Activated T-cell treated with anti-CD3 and anti-CD28 coated beads for 24 hours (primary cell): Measurements from ENCODE around the gene GIPC2.
"Not testable (repeated sequence)": the region's sequence is repeated elsewhere in the genome, so short reads cannot be mapped to it uniquely, and the experiment has no call there.

Experiments used
- DNase-seq: peaks from one replicate; pipeline ENCODE4 v3.0.0-alpha.2; 2020; ENCODE audit warnings: low read depth

The GIPC2 gene

GRCh38 chr1:78069784-78070183 is 24.0 kb downstream of the GIPC2 start:
- DNase-seq, result no peak

- DNase-seq, result no peak
Observed at GRCh38 chr1:78070210-78070609, 24.4 kb downstream of the GIPC2 start.

- DNase-seq, result no peak
Observed at GRCh38 chr1:78070758-78071157, 25.0 kb downstream of the GIPC2 start.

- no peak for DNase-seq
Observed at GRCh38 chr1:78071696-78072095, 25.9 kb downstream of the GIPC2 start.

GRCh38 chr1:78072216-78072615 is 26.4 kb downstream of the GIPC2 start:
- DNase-seq, result no peak

GRCh38 chr1:78073441-78073840 is 27.7 kb downstream of the GIPC2 start:
- DNase-seq, result no peak

- DNase-seq, result no peak
Observed at GRCh38 chr1:78075621-78076020, 29.9 kb downstream of the GIPC2 start.

- DNase-seq, result no peak
Observed at GRCh38 chr1:78078358-78078757, 32.6 kb downstream of the GIPC2 start.

GRCh38 chr1:78079580-78079979 is 33.8 kb downstream of the GIPC2 start:
- DNase-seq, result no peak

- no peak for DNase-seq
Observed at GRCh38 chr1:78080767-78081166, 35.0 kb downstream of the GIPC2 start.

- DNase-seq, result no peak
Observed at GRCh38 chr1:78081980-78082860, 36.5 kb downstream of the GIPC2 start.

GRCh38 chr1:78084639-78085038 is 38.9 kb downstream of the GIPC2 start:
- DNase-seq, result not testable (repeated sequence)

GRCh38 chr1:78086697-78087096 is 40.9 kb downstream of the GIPC2 start:
- DNase-seq, result no peak

GRCh38 chr1:78088015-78088414 is 42.2 kb downstream of the GIPC2 start:
- DNase-seq, result no peak

- DNase-seq, result no peak
Observed at GRCh38 chr1:78088486-78088885, 42.7 kb downstream of the GIPC2 start.

GRCh38 chr1:78089010-78089409 is 43.2 kb downstream of the GIPC2 start:
- DNase-seq, result no peak

GRCh38 chr1:78090472-78091133 is 44.8 kb downstream of the GIPC2 start:
- no peak for DNase-seq

- DNase-seq, result no peak
Observed at GRCh38 chr1:78091215-78091813, 45.5 kb downstream of the GIPC2 start.

GRCh38 chr1:78091886-78092285 is 46.1 kb downstream of the GIPC2 start:
- no peak for DNase-seq

GRCh38 chr1:78092643-78093042 is 46.9 kb downstream of the GIPC2 start:
- DNase-seq, result no peak

- no peak for DNase-seq
Observed at GRCh38 chr1:78093560-78093959, 47.8 kb downstream of the GIPC2 start.

GRCh38 chr1:78094639-78095038 is 48.9 kb downstream of the GIPC2 start:
- DNase-seq, result no peak

GRCh38 chr1:78095593-78095992 is 49.8 kb downstream of the GIPC2 start:
- DNase-seq, result no peak
